HG03159 (cell line): ENCODE data around the gene LCMT1.
"Not testable (repeated sequence)": the region's sequence is repeated elsewhere in the genome, so short reads cannot be mapped to it uniquely, and the experiment has no call there.

Source experiments
- ATAC-seq: cut with Tn5 transposase; IDR thresholded peaks from one replicate; pipeline ENCODE4 v1.9.1; 2021; ENCODE audit warnings: mild to moderate bottlenecking, moderate library complexity; ENCODE audit not compliant: unreplicated experiment

The LCMT1 gene

DNA sequence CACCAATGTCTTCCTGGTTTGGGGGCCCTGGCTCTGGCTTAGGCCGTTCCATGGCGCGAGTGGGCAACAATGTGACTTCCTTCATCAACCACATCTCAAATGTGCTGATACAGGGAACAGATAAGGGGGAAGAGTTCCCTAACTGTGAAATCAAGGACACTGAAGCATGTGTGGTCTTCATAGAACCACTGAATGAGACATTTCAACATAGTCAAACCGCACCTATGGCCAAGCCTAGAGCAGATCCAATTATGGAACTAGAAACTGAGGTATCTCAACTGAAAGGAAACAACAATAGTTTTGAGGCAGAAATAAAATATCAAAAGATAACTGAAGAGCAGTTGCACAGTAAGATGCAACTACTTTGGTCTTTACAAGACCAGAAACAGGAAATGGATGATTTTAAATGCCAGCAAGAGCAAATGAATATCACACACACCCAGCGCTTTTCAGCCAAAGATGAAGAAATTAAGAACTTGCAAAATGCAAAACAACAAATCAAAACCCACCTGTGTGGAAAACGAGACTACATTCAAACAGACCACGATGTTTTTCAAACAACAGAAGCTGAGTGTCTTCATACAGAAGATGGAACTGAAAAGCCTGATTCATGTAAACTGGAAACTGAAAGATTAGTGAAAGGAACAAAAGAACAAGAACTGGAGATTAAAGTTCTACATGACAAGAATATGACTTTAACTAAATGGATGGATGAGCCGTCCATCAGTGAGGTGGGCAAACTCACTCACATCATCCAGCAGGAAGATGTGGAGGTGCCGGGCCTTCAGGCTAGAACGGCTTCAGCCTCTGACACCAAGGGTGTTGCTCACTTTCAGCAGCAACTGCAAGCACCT lies 18.1 kb upstream of the LCMT1 start:
- peak; percentile 76 for ATAC-seq

DNA sequence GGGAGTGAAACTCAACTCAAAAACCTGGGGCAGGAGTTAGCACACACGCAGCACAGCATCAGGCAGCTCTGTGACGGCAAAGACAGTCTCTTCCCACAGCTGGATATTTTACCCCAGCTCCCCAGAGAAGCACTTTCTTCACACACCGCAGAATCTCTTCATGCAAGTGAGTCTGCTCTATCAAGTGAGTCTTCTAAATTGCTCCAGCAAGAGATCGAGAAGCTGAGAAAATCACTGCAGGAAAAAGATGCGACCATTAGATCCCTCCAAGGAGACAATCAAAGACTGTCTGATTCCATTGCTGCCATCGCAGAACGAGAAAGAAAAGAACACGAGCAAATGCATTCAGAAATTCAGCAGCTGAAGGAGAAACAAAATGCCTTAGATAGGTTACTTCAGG lies 16.9 kb upstream of the LCMT1 start:
- no peak for ATAC-seq

DNA sequence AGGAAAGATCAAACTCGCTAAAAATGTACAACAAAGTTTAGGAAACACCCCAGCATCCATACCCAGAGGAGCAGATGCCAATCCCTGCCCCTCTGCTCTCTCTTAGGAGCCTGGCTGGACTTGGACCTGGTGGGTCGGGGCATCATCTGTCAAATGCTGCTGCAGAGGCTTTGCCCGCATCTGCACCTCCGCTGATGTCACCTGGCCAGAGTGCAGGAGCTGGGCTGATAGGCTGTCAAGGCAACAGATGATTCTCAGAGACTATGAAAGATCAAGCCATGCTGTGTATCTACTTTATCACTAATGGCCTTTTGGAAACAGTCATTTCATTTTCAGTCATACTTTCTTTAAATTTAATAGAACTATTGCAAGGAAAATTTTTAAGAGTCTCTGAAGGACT lies 15.9 kb upstream of the LCMT1 start:
- ATAC-seq = no peak

DNA sequence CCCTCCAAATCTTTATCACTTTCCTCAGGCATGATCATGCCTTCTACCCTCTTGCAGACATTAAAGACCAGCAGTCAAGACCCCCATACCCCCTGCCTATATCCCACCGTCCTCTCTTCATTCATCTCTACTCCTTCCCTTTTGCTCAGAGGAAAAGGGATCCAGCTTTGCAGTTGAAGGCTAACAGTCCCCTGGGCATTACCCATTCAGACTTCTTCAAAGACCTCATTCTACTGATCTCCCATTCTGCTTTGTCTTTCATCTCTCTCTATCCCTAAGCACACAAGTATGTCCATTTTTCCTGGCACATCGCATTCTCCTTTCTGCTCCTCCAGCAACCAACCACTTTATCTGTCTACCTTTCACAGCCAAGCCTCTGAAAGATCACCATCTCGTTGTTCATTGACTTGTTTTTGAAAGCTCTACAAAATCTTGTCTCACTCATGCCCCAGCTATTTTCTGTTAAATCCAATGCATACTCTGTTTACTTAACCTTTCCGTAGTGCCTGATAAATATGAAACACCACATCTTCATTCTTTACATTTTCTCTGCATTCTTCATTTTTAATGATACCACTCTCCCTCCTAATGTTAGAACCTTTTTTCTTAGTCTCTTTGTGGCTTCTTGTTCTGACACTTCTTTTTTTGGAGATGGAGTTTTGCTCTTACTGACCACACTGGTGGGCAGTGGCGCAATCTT lies 14.1 kb upstream of the LCMT1 start:
- no peak for ATAC-seq

DNA sequence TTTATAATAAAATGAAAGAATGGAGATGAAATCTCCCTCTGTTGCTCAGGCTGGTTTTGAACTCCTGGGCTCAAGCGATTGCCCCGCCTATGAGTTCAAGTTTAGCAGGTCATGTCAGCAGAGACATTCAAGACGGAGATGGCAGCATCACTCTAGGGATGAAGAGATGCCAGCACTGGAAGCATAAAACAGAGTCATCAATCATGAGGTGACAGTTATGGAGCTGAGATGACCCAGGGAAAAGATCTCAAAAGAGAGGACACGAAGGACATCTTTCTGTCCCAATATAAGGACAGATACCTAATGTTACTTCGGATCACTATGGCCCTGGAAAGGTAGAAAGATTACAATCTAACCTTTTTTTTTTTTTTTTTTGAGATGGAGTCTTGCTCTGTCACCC lies 11.0 kb upstream of the LCMT1 start:
- ATAC-seq = no peak

DNA sequence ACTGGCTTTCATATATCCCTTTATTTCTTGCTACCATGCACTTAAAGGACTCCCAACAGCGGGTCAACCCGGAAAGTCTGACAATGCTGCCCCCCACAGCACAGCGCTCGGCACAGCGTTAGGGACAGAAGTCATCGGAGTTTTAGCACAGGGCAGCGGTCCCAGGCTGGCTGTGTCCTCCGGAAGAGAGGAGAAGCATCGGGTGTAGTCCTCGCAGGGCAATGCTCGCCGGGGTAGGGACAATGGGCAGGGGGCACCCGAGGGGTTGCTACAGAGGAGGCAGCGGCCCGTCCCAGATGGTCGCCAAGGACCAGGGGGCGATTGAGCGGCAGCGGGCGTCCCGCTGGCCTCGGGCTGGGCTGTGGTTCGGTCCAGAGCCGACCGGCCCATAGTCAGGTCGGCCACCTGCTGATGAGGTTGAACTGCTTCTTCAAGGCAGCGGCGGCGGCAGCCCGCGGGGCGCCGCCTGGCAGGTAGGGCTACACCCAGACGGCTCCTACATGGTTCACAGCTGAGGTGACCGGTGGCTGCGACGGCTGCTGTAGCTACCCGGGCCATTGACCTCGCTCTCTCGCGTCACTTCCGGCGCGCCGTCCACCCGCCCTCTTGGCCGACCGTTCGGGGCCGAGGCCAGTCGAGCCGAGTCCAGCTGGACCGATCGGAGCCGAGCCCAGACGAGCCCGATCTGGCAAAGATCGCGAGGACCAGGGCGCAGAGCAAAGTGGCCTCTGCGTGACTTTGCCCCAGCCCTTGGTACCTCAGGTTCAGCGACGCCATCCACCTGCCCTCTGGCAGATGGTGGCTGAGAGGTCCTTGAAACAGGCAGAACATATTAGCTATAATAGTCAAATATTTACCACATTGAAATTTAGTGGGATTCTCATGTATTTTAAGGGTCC lies 4.7 kb upstream of the LCMT1 start:
- ATAC-seq = peak; percentile 46

DNA sequence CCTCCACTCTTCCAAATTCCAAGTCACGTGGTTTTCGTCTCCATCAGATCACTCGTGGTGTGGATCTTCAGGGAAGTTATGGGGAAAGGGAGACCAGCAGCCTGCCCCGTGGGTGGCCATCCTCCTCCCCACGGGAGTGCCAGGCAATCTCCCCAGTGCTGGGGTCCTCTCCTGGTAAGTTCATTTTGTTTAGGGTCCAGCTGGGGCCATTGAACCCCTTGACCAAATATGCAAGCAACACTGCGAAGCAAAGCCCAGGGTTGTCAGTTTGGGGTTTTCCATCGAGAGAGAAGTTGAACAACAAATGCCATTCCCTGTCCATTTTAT lies 4.1 kb upstream of the LCMT1 start:
- ATAC-seq = no peak

DNA sequence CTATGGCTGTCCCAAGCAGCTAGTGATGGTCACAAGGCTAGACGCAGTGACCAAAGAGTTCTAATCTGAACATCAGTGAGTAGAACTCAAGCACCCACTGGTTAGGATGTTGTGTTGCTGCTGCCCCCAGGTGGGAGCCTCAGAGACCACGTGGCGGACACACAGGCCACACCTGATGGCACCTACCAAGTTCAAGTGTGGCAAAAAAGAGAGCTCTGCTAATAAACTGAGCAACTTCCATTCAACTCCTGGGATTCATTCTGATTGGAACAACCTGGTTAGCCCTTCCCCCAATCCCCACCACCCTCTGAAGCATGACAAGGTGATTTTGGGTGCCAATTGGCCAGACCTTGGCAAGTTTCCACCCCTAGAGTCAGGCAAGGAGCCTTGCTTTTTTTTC lies 3.5 kb upstream of the LCMT1 start:
- ATAC-seq = no peak

DNA sequence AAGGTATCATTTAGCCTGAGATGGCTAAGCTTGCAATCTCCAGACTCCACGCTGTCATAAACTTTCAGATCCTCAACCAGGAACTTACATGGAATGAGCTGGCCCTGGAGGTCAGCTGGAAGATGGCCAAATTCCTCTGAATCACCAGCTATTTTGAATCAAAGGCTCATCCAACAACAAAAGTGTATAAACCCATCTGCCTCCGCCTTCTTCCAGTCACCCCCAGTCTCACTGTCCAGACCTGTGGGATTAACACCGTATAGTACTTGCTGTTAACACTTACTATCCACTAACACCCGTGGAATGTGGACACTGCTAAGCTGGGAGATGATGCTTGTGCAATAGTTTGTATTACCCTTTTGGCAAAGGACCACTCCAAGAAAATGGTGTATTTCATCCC lies 1.9 kb upstream of the LCMT1 start:
- ATAC-seq = no peak

DNA sequence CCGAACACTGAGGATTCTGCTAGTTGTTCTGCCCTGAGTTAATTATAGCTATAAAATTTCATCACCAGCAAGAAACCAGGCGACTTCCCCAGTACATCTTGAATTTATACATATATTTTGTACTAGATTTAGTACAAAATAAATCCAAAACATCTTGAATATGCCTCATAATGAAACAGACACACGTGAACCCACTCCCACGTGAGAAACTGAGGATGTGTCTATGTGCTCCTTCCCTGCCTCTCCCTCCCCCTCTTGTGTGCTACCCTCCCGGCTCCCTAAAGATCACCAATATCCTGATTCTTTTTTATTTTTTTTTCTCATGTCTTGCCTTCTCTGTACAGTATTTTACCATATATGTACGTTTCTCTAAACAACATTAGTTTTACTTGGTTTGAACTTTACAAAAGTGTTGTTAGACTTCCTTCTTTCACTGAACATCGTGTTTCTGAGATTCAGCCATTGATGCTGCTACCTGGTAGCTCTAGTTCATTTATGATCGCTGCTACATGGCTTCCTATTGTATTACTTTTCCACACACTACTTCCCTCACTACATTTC lies 1.1 kb upstream of the LCMT1 start:
- ATAC-seq = no peak

DNA sequence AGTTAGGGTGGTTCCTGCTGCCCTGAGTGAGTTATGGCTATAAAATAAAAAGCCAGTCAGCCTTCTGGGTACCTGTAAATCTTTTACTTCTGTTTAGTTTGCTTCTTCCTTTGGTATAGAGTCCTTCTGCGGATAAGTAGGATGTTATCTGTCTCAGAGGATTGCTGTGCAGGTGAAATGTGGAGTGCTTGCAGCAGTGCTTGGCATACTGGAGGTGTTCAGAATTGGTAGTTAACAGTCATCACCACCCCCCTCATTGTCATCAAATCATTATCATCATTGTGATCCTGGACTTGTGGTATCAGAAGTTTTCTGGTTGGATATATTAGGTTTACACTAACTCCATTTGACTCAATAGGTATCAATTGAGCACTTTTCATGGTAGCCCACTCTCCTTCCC lies 2.6 kb downstream of the LCMT1 start:
- no peak for ATAC-seq

DNA sequence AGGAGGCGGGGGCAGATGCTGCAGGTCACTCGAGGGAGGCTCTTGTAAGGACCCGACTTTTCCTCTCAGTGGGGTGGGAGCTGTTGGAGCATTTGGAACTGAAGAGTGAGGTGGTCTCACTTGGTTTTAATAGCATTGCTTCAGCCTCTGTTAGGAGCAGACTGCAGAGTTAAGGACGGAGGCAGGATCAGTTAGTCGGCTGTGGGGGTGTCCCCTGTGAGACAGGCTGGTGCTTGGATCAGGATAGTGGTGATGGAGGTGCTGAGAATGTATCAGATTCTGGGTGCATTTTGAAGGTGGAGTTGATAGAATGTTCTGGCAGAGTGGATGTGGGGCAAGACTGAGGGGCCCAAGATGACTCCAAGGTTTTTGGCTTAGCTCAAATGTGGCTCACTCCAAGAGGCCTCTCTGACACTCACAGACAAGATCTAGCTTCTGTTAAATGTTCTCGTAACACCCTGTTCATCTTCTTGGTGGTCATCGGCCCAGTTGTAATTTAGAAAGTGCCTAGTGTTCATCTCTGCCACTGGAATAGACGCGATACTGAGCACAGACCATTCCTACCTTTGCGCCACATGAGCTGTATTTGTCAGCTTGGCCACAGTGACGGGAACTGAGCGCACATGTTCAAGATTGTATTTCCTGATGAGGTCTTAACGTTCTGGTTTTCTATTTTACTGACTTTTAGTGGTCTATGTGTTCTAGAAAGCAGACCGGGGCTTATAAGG lies 7.5 kb downstream of the LCMT1 start:
- no peak for ATAC-seq

DNA sequence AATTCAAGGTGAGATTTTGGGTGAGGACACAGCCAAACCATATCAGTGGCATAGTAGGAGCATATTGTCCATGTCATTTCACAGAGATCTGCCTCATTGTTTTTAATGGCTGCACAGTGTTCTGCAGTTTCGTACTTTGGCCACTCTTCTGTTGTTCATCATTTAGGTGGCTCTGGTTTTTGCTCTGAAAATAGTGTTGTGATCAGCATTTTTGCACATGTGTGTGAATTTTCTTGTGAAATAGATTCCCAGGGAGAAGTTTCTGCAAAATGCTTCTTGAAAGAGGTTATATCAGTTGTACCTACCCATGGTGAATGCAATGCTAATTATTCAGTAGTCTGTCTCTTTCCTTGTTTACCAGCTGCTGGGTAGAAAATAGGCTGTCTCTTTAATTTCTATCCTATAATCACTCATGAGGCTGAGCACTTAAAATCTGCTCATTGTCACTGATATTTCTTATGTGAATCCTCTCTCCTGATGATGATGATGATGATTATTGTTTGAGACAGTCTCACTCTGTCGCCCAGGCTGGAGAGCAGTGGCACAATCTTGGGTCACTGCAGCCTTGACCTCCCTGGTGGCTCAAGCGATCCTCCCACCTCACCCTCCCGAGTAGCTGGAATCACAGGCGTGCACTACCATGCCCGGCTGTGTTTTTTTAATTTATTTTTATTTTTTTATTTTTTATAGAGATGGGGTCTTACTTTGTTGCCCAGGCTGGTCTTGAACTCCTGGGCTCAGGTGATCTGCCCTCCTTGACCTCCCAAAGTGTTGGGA lies 10.5 kb downstream of the LCMT1 start:
- ATAC-seq = no peak

DNA sequence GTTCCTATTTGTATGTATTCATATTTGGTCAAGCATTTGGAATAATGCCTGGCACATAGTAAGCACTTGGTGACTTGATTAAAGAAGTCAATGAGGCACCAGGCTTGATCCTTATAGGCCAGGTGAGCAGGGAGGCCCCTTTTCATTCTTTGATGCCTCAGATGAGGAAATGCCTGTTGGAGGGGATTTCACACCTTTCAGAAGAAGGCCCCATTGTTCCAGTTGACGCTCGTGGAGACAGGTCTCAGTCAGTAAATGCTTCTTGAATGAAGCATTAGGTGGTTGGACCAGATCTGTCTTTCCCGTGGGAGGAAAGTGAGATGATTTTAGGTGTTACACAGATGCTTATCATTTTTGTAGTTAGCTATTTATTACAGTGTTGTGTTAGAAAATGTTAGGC lies 13.0 kb downstream of the LCMT1 start:
- ATAC-seq = no peak

DNA sequence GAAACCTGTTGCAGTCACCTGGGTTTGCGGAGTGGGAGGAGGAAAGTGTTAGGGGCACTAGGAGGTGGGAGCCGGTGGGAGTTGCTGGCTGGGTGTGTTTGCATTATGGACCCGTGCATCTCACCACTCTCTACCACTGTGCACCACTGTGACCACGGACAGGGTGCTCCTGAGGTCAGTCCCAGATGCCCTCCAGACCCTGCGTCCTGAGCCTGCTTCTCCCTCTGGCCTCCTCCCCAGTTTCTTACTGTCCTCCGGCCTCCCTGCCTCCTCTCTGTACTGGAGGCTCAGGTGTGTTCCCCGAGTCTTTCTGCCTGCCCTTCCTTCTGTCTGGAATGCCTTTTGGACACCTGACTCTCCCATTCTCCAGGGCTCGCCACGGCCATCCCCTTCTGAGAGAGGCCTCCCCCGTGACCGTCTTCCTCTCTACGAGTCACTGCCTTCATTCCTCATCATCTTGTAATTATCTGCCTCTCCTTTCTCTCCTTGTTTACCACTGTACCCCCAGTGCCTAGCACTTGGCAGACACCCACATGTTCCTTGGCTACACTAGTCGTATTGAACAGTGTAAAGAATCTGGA lies 14.6 kb downstream of the LCMT1 start:
- ATAC-seq = not testable (repeated sequence)

DNA sequence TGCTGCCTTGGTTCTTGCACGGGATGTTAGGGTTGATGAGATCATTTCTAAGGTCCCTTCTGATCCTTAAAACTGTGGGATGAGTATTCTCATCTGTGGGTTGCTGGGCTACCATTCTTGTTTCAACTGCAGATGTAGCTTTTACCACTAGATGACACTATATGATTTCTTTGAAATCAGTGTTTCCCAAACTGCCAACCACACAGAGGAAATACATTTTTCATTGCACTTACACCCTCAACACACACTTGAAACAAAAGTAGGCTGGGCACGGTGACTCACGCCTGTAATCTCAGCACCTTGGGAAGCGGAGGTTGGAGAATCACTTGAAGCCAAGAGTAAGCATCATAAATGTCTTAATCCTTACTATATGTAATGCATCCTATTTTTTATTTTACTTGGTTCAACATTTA lies 15.3 kb downstream of the LCMT1 start:
- no peak for ATAC-seq

DNA sequence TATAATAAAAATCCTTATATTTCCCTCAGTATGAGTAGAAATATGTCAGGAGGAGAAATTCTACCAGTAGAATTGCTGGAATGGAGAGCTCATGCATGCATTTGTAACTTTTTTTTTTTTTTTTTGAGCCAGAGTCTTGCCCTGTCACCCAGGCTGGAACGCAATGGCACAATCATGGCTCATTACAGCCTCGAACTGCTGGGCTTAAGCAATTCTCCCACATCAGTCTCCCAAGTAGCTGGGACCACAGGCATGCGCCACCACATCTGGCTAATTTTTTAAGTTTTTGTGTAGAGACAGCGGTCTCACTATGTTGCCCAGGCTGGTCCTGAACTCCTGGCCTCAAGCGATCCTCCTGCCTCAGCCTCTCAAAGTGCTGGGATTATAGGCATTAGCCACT lies 21.2 kb downstream of the LCMT1 start:
- not testable (repeated sequence) for ATAC-seq

DNA sequence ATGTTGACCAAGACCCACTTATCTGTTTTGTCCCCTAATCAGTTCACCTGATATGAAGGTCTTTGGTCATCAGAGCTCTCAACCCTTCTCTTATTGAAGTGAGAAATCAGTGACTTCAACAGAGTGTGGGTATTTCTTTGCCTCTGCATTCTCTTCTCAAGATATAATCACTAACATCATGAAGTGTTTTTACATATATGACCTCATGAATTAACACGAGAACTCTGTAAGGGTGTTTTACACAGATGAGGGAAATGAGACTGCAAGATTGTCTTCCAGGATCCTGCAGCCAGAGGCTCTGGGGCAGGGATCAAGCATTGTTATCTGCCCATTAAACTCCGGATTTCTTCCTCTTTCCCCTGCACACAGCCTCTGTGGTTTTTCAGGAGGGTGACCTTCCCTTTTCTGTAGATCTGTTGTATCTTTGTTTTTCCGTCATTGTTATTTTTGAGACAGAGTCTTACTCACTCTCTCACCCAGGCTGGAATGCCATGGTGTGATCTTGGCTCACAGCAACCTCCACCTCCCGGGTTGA lies 22.7 kb downstream of the LCMT1 start:
- ATAC-seq = no peak

DNA sequence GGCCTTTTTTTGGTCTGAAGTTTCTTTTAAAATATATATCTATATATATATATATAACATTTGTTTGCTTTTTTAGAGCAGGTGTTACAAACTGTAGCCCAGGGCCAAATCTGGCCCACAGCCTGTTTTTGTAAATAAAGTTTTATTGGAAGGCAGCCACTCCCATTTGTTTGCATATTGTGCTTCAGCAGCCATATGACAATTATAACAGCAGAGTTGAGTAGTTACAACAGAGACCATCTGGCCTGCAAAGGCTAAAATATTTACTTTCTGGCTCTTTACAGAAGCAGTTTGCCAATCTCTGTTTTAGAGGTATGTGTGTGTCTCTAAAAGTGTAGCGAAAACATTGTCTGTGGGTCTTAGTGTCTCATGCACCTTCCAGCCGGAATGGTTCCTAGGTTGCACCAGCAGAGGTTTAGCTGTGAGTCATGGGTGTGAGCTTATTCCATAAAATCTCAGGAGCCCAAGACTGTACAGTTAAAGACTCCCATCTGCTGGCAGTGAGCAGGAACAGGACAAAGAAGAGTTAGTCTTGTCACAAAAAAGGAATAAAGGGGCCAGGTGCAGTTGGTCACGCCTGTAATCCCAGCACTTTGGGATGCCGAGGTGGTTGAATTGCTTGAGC lies 23.8 kb downstream of the LCMT1 start:
- ATAC-seq = no peak
